NB4 (cell line): Measurements from ENCODE around the gene SHISA5.
A peak's percentile ranks its signal among the peaks of the same experiment; 100 is the strongest.

Experiments used
- DNase-seq: peaks from one replicate; pipeline ENCODE4 v3.0.0; 2010; ENCODE audit warnings: low read depth
- H3K4me3 ChIP-seq: one replicate; pipeline ENCODE4 v1.5.1; 2011; ENCODE audit warnings: mild to moderate bottlenecking, low read depth, low read length, moderate library complexity
- MYC ChIP-seq: IDR thresholded peaks from 2 replicates; pipeline ENCODE4 v1.6.1; 2011; ENCODE audit warnings: low read depth, low read length
- POLR2A ChIP-seq: IDR thresholded peaks from 2 replicates; pipeline ENCODE4 v1.6.1; 2011; ENCODE audit warnings: mild to moderate bottlenecking; ENCODE audit not compliant: insufficient read length; ENCODE audit errors: extremely low read depth
- TF ChIP-seq, protein P1 (sequence below): IDR thresholded peaks from one replicate; pipeline ENCODE4 v1.5.1; 2012; ENCODE audit warnings: low read depth, low read length
- TF ChIP-seq, protein P2 (sequence below): IDR thresholded peaks from 2 replicates; pipeline ENCODE4 v1.6.1; 2011; ENCODE audit warnings: low read depth, low read length

The SHISA5 gene

DNA sequence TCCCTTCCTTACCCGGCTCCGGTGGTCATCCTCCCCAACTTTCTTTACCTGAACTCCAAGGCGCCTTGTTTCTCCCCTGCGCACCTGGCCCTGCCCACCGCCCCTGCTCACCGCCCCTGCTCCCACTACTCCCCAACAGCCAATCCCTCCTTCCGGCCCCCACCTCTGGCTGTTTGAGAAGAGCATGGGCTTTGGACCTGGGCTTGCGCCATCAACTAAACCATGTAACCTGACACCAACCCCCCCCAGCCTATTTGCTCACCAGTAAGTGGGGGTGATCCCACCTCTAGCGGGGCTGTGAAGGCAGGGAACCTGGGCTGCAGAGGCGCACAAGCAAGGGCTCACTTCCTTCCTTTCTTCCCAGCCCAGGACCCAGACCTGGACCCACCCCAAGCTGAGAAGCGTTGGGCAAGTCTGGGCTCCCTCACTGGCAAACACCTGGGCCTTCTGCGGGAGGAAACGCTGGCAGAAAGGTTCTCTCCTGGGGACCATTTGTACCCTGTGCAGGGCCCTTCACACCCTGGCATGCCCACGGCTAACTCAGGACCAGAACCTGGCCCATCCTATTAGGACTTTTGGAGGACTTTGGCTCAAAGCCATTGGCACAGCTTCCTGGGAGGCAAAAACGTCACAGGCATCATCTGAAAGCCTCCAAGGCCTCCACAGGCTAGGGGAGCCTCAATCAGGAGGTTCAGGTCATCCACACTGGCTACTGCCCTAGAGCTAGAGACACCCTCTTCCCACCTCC is 73.8 kb downstream of the SHISA5 start, which contains the start of gene PLXNB1:
Gene PLXNB1, minus strand, starts transcription at position 127 of the 748 bp plus-strand sequence. CDS start 5,475 bp downstream, outside the sequence.
- TF ChIP-seq, protein P1, sequence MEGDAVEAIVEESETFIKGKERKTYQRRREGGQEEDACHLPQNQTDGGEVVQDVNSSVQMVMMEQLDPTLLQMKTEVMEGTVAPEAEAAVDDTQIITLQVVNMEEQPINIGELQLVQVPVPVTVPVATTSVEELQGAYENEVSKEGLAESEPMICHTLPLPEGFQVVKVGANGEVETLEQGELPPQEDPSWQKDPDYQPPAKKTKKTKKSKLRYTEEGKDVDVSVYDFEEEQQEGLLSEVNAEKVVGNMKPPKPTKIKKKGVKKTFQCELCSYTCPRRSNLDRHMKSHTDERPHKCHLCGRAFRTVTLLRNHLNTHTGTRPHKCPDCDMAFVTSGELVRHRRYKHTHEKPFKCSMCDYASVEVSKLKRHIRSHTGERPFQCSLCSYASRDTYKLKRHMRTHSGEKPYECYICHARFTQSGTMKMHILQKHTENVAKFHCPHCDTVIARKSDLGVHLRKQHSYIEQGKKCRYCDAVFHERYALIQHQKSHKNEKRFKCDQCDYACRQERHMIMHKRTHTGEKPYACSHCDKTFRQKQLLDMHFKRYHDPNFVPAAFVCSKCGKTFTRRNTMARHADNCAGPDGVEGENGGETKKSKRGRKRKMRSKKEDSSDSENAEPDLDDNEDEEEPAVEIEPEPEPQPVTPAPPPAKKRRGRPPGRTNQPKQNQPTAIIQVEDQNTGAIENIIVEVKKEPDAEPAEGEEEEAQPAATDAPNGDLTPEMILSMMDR, result no peak
- peak; percentile 43 for TF ChIP-seq POLR2A
- peak; percentile 69 for TF ChIP-seq MYC
- TF ChIP-seq, protein P2, sequence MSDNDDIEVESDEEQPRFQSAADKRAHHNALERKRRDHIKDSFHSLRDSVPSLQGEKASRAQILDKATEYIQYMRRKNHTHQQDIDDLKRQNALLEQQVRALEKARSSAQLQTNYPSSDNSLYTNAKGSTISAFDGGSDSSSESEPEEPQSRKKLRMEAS, result peak; percentile 40
- H3K4me3 ChIP-seq, result peak within 1 kb of the TSS; percentile 49
- DNase-seq, result peak; percentile 84

DNA sequence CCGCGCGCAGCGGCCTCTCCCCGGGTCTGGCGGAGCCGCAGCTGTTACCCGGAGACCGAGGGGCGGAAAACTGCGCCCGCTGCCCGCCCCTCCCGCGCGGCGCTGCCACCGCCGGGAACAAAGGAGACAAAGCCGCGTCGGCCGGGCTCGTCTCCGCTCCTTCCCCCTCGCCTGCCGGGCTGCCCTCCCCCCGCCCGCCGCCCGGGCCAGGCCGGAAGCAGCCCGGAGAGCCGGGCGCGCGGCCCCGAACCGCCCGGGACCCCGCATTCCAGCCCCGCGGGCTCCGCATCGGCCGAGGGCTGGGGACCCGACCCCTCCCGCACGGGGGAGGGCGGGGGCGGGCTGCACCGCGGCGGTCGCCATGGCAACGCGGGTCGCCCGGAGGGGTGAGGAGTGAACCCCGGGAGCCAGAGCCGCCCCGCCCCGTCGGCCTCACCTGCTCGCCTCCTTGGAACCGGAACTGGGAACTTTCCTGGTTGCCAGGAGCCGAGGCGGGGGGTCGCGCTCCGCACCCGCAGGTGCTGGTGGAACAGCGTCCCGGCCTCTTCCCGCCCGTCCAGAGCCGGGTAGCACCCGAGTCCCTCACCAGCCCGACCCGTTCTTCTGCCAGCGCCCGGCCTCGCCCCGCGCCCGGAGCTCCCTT is 74.5 kb downstream of the SHISA5 start:
- H3K4me3 ChIP-seq, result peak overlapping the region; percentile 49
- DNase-seq, result peak; percentile 64
- TF ChIP-seq, protein P1, result no peak
- no peak for TF ChIP-seq MYC
- TF ChIP-seq, protein P2, result no peak
- TF ChIP-seq POLR2A, result no peak

DNA sequence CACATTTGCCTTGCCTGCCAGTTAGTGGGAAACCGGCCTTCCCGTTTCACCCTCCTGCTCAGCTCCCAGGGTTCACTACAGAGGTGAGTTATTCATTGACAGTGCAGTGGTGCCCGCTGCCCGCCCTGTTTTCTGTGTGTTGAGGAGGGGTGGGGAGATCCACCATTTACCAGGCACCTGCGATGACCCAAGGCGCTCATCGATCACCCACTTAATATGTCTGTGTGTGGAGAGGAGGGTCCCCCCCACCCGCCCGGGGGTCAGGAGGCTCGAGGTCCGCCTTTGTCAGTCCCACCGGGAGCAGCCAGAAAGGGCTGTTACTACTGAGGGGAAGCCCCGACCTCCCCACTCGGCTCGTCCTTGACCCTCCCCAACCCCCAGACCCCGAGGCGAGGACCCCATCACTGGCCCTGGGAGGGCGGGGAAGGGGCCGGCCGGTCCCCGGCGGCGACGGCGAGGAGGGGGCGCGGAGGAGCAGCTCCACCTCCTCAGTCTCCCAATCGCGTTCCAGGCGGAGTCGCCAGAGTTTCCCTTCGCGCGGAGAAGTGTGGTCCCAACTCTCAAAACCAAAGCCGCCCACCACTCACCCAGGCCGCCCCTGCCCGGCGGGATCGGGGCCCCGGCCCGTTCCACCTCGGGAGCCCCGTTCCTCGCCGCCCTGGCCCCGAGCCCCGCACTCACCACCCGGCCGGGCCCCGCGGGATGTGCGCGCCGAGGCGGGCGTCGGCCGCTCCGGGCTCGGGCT is 75.2 kb downstream of the SHISA5 start:
- no peak for DNase-seq

DNA sequence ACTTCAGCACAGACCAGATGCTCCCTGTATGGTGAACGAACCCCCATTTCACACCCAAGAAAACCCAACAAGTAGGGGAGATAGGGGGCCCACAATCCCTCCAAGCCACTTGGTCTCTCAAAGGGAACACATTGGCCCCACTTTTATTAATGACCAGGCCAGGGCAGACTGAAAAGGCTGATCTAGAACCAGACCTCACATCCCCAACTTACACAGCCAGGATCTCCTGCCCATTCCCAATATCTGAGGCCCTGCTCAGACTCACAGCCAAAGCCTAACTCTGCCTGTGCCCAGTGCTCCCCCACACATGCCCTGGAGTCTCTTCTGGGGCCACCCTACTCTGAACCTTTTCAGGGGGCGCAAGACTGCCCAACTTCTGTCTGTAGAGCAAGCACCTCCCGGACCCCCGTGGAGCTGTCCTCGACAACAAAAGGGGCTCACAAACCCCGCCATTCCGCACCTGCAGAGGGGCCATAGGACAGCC is 75.8 kb downstream of the SHISA5 start:
- TF ChIP-seq, protein P2, result no peak
- TF ChIP-seq MYC (no peak), POLR2A (no peak)
- TF ChIP-seq, protein P1, result no peak
- H3K4me3 ChIP-seq, result no peak overlapping the region
- no peak for DNase-seq

More for the DNA sequence above, 75.2 kb downstream of the SHISA5 start:
- peak overlapping the region; percentile 40 for H3K4me3 ChIP-seq
- TF ChIP-seq, protein P2, result no peak
- TF ChIP-seq, protein P1, result no peak
- TF ChIP-seq POLR2A (no peak), MYC (no peak)

DNA sequence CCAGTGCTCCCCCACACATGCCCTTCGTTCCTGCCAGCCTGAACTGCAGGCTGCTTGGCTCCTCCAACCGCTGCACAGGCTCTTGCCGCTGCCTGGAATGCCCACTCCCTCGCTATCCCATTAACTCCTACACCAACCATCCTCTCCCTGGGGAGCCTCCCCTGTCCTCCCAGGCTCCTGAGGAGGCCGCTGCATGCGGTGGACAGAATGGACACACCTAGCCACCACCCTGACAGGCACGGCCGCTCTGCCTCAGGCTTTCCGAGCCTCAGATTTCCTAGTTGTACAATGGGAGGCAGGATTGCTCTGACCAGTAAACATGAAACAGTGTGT is 76.4 kb downstream of the SHISA5 start:
- TF ChIP-seq, protein P2, result no peak
- TF ChIP-seq POLR2A (no peak), MYC (no peak)
- TF ChIP-seq, protein P1, result no peak
- DNase-seq, result no peak
- no peak overlapping the region for H3K4me3 ChIP-seq
